Measurements from ENCODE around the gene FAM229A. TPM values are rescaled to one million over a fixed set of nuclear protein-coding genes. Genes with fewer than 3 reads are reported as not detected.

FAM229A gene
- total and polyA plus RNA-seq, 2 donors = 1.6 to 14.6 TPM

Other genes with a start within 250 kb of the FAM229A start
- gene TXLNA, start 182.8 kb downstream of the FAM229A start, total RNA-seq = 33.1 TPM
- gene TXLNA, start 182.8 kb downstream of the FAM229A start, polyA plus RNA-seq = 17.7 TPM
- 64.1 TPM for gene CCDC28B, start 161.9 kb downstream of the FAM229A start, total RNA-seq
- 28.7 TPM for gene CCDC28B, start 161.9 kb downstream of the FAM229A start, polyA plus RNA-seq
- 3.0 TPM for gene IQCC, start 156.8 kb downstream of the FAM229A start, total RNA-seq
- gene IQCC, start 156.8 kb downstream of the FAM229A start, polyA plus RNA-seq = 2.8 TPM
- gene DCDC2B, start 153.4 kb downstream of the FAM229A start, total RNA-seq = not detected
- 0.09 TPM for gene DCDC2B, start 153.4 kb downstream of the FAM229A start, polyA plus RNA-seq
- gene TMEM234, start 140.1 kb downstream of the FAM229A start, total RNA-seq = 8.5 TPM
- 15.4 TPM for gene TMEM234, start 140.1 kb downstream of the FAM229A start, polyA plus RNA-seq
- 161 TPM for gene EIF3I, start 140.1 kb downstream of the FAM229A start, total RNA-seq
- 155 TPM for gene EIF3I, start 140.1 kb downstream of the FAM229A start, polyA plus RNA-seq
- 1.2 TPM for gene FAM167B, start 115.3 kb downstream of the FAM229A start, total RNA-seq
- gene FAM167B, start 115.3 kb downstream of the FAM229A start, polyA plus RNA-seq = 6.8 TPM
- gene LCK, start 111.2 kb downstream of the FAM229A start, total RNA-seq = 467 TPM
- 175 TPM for gene LCK, start 111.2 kb downstream of the FAM229A start, polyA plus RNA-seq
- 150 TPM for gene HDAC1, start 70.4 kb downstream of the FAM229A start, total RNA-seq
- 103 TPM for gene HDAC1, start 70.4 kb downstream of the FAM229A start, polyA plus RNA-seq
- 89.0 TPM for gene MARCKSL1, start 26.3 kb downstream of the FAM229A start, total RNA-seq
- 113 TPM for gene MARCKSL1, start 26.3 kb downstream of the FAM229A start, polyA plus RNA-seq
- 0.28 TPM for gene TSSK3, start 54 bp upstream of the FAM229A start, total RNA-seq
- 2.6 TPM for gene TSSK3, start 54 bp upstream of the FAM229A start, polyA plus RNA-seq
- 35.3 TPM for gene BSDC1, start 32.0 kb upstream of the FAM229A start, total RNA-seq
- 36.6 TPM for gene BSDC1, start 32.0 kb upstream of the FAM229A start, polyA plus RNA-seq
- 0.05 TPM for gene ZBTB8B, start 102.6 kb upstream of the FAM229A start, total RNA-seq
- 0.05 TPM for gene ZBTB8B, start 102.6 kb upstream of the FAM229A start, polyA plus RNA-seq
- 2.2 TPM for gene ZBTB8A, start 176.9 kb upstream of the FAM229A start, total RNA-seq
- 2.1 TPM for gene ZBTB8A, start 176.9 kb upstream of the FAM229A start, polyA plus RNA-seq

All from thymus (tissue), 2 donors.